ENCODE results near the gene TTLL11. TPM values are rescaled to one million over a fixed set of nuclear protein-coding genes. Genes with fewer than 3 reads are reported as not detected.

Gene TTLL11
- polyA plus RNA-seq, 1 donor (not counting 4 experiments of a cell fraction or from before 2014, with no cell fraction given): 8.0 TPM

DNA sequence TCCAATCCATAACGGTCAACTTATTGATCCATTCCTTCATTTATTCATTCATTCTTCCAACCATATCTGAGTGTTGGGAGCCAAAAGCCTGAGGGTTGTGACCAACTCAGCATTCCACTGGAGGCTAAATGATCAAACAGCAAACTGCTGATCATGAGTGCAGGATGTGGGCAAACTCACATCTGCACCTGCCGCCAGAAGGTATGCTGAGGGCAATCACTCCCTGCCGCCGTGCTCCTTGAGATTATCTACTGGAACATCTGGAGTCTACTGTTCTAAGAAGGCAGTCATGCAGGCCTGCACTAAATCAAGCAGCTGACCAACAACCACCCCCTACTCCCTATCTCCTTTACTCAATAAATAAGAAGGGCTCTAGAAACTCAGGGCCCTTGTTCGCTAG, 184.0 kb downstream of the TTLL11 start:
- Histone ChIP-seq H3K27me3 (ENCODE audit: control insufficient read depth, extremely low read depth, insufficient read depth, low read length) (no peaks in the 10 kb centered on the region), H3K4me3 (ENCODE audit: control insufficient read depth in 2 of 3, extremely low read depth in 1 of 3, insufficient read depth in 2 of 3, low read depth in 1 of 3, low read length in 3 of 3) (no peak overlapping the region), H3K27ac (ENCODE audit: control insufficient read depth, insufficient read depth, low read length) (no peak overlapping the region), H3K36me3 (ENCODE audit: control insufficient read depth in 2 of 2, extremely low read depth in 1 of 2, insufficient read depth in 2 of 2, low read length in 2 of 2) (peaks cover 2 to 3% of the 10 kb centered on the region in 2 experiments), H4K20me1 (ENCODE audit: control insufficient read depth, extremely low read depth, insufficient read depth, low read length) (no peaks in the 10 kb centered on the region), H3K9me3 (ENCODE audit: control insufficient read depth, low read depth, low read length) (no peaks in the 10 kb centered on the region), H3K9ac (ENCODE audit: control insufficient read depth, extremely low read depth, insufficient read depth, low read length) (no peak overlapping the region), H3K9me1 (ENCODE audit: control insufficient read depth, extremely low read depth, insufficient read depth, low read length) (no peaks in the 10 kb centered on the region), H3K4me2 (ENCODE audit: control insufficient read depth, extremely low read depth, insufficient read depth, low read depth, low read length) (no peak overlapping the region), H3K4me1 (ENCODE audit: control insufficient read depth, extremely low read depth, insufficient read depth, low read length) (peaks cover 7% of the 10 kb centered on the region), H2AFZ (ENCODE audit: control insufficient read depth, low read length) (no peak overlapping the region), H3K79me2 (ENCODE audit: control insufficient read depth, insufficient read depth, low read length) (no peaks in the 10 kb centered on the region)
- FAIRE-seq (no peak), DNase-seq (ENCODE audit: low read depth, low spot score) (no peak)
- TF ChIP-seq, protein P1, sequence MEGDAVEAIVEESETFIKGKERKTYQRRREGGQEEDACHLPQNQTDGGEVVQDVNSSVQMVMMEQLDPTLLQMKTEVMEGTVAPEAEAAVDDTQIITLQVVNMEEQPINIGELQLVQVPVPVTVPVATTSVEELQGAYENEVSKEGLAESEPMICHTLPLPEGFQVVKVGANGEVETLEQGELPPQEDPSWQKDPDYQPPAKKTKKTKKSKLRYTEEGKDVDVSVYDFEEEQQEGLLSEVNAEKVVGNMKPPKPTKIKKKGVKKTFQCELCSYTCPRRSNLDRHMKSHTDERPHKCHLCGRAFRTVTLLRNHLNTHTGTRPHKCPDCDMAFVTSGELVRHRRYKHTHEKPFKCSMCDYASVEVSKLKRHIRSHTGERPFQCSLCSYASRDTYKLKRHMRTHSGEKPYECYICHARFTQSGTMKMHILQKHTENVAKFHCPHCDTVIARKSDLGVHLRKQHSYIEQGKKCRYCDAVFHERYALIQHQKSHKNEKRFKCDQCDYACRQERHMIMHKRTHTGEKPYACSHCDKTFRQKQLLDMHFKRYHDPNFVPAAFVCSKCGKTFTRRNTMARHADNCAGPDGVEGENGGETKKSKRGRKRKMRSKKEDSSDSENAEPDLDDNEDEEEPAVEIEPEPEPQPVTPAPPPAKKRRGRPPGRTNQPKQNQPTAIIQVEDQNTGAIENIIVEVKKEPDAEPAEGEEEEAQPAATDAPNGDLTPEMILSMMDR (optimal IDR thresholded peaks at IDR 0.05 in 1 of 3, IDR thresholded peaks at IDR 0.05 in 1 of 3, conservative IDR thresholded peaks at IDR 0.05 in 1 of 3; ENCODE audit: extremely low read depth in 1 of 3, insufficient read depth in 2 of 3, low read length in 3 of 3): no peak
- TF ChIP-seq EZH2 (IDR thresholded peaks at IDR 0.05; ENCODE audit: low read length): no peak
- dilution Hi-C loops (cut with MboI; ENCODE audit: extremely low pct_ligation_motif_present, low sequenced_read_pairs): no loop called here

DNA sequence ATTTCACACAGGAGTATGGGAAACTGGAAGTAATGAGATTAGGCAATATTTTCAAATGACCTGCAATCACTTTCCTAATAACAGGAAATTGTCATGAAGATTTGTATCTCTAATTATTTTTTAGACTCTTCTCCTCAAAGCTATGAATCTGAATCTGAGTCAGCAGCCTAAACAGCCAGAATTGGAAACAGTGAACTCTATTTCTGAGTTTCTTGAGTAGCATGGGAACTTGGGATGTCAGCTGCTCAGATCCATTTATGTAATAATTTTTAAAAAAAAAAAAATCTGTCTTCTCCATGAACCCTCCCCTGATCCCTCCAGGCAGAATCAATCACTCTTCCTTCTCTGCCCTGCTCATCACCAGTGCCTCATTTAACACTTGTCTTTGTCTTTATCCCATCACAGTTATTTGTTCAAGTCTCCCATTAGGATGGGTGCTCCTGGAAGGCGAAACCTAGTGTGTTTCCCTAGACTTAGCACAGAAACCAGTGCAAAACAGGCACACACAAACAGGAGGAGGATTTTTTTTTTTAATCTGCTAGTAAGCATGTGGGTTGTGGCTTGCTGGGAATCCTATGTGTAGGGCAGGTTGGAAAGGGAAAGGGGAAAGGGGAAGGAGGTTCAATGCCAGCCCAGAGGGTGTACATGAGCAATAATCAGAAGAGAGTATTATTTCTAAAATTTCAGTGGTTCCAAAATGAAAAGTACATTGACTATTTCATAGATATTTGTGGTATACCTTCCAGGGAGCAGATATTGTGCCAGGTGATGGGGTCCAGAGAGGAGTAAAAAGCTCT, 186.8 kb downstream of the TTLL11 start:
- H3K27me3 ChIP-seq (ENCODE audit: control insufficient read depth, extremely low read depth, insufficient read depth, low read length): no peaks in the 10 kb centered on the region
- H3K9me3 ChIP-seq (ENCODE audit: control insufficient read depth, low read depth, low read length): no peaks in the 10 kb centered on the region
- TF ChIP-seq EZH2 (IDR thresholded peaks at IDR 0.05; ENCODE audit: low read length): no peak
- TF ChIP-seq, protein P1 (optimal IDR thresholded peaks at IDR 0.05 in 1 of 3, IDR thresholded peaks at IDR 0.05 in 1 of 3, conservative IDR thresholded peaks at IDR 0.05 in 1 of 3; ENCODE audit: extremely low read depth in 1 of 3, insufficient read depth in 2 of 3, low read length in 3 of 3): no peak
- dilution Hi-C loops (cut with MboI; ENCODE audit: extremely low pct_ligation_motif_present, low sequenced_read_pairs): no loop called here
- peaks cover 7% of the 10 kb centered on the region for H3K4me1 ChIP-seq (ENCODE audit: control insufficient read depth, extremely low read depth, insufficient read depth, low read length)
- H3K9ac ChIP-seq (ENCODE audit: control insufficient read depth, extremely low read depth, insufficient read depth, low read length): no peak overlapping the region
- no peak overlapping the region for H2AFZ ChIP-seq (ENCODE audit: control insufficient read depth, low read length)
- FAIRE-seq: no peak
- no peaks in the 10 kb centered on the region for H3K9me1 ChIP-seq (ENCODE audit: control insufficient read depth, extremely low read depth, insufficient read depth, low read length)
- peaks cover 0 to 2% of the 10 kb centered on the region in 2 experiments for H3K36me3 ChIP-seq (ENCODE audit: control insufficient read depth in 2 of 2, extremely low read depth in 1 of 2, insufficient read depth in 2 of 2, low read length in 2 of 2)
- no peak overlapping the region for H3K4me3 ChIP-seq (ENCODE audit: control insufficient read depth in 2 of 3, extremely low read depth in 1 of 3, insufficient read depth in 2 of 3, low read depth in 1 of 3, low read length in 3 of 3)
- H4K20me1 ChIP-seq (ENCODE audit: control insufficient read depth, extremely low read depth, insufficient read depth, low read length): no peaks in the 10 kb centered on the region
- H3K27ac ChIP-seq (ENCODE audit: control insufficient read depth, insufficient read depth, low read length): no peak overlapping the region
- no peak overlapping the region for H3K4me2 ChIP-seq (ENCODE audit: control insufficient read depth, extremely low read depth, insufficient read depth, low read depth, low read length)
- H3K79me2 ChIP-seq (ENCODE audit: control insufficient read depth, insufficient read depth, low read length): no peaks in the 10 kb centered on the region
- no peak for DNase-seq (ENCODE audit: low read depth, low spot score)

Data from keratinocyte (primary cell).